Liver (tissue), 9 donors: ENCODE measurements around the gene GRAP. TPM values are rescaled to one million over a fixed set of nuclear protein-coding genes. Genes with fewer than 3 reads are reported as not detected.

Experiments used
- DNase-seq: peaks from one replicate; pipeline ENCODE4 v3.0.0-alpha.2; 2017; ENCODE audit warnings: low spot score
- H3K27ac ChIP-seq, 2 donors: one replicate each; pipeline ENCODE4 v1.7.0; 2013; ENCODE audit warnings: inconsistent platforms in 2 of 2, low read length in 2 of 2, control low read depth in 1 of 2, low read depth in 1 of 2, mild to moderate bottlenecking in 1 of 2
- H3K27me3 ChIP-seq, 4 donors: one replicate each; pipeline versions ENCODE4 v1.6.1 to v1.7.0; 2013; ENCODE audit warnings: low read length in 3 of 4, inconsistent platforms in 1 of 4, mild to moderate bottlenecking in 1 of 4, moderate library complexity in 1 of 4; ENCODE audit not compliant: control insufficient read depth in 4 of 4, insufficient read depth in 4 of 4
- H3K36me3 ChIP-seq, 4 donors: one replicate each; pipeline versions ENCODE4 v1.6.1 to v1.7.0; 2013; ENCODE audit warnings: low read length in 3 of 4, mild to moderate bottlenecking in 3 of 4, low read depth in 1 of 4, moderate library complexity in 1 of 4; ENCODE audit not compliant: control insufficient read depth in 4 of 4, insufficient read depth in 3 of 4
- H3K4me1 ChIP-seq, 4 donors: one replicate each; pipeline versions ENCODE4 v1.6.1 to v1.7.0; 2013; ENCODE audit warnings: low read length in 3 of 4, mild to moderate bottlenecking in 3 of 4, moderate library complexity in 1 of 4; ENCODE audit not compliant: control insufficient read depth in 4 of 4, insufficient read depth in 4 of 4
- H3K4me3 ChIP-seq, 3 donors: one replicate each; pipeline versions ENCODE4 v1.6.1 to v1.7.0; 2013; ENCODE audit warnings: low read length in 3 of 3, control low read depth in 1 of 3, low read depth in 1 of 3, mild to moderate bottlenecking in 1 of 3
- H3K9ac ChIP-seq, 2 donors: one replicate each; pipeline ENCODE4 v1.7.0; 2013; ENCODE audit warnings: low read length in 2 of 2, mild to moderate bottlenecking in 2 of 2, moderate library complexity in 2 of 2, control low read depth in 1 of 2, low read depth in 1 of 2
- H3K9me3 ChIP-seq, 4 donors: one replicate each; pipeline versions ENCODE4 v1.6.1 to v1.7.0; 2013; ENCODE audit warnings: low read length in 3 of 4; ENCODE audit not compliant: control insufficient read depth in 4 of 4
- FOXA1 ChIP-seq: IDR thresholded peaks from 2 replicates; pipeline ENCODE4 v1.6.1; 2016; ENCODE audit warnings: antibody characterized with exemption
- FOXA2 ChIP-seq: IDR thresholded peaks from 2 replicates; pipeline ENCODE4 v1.6.1; 2016; ENCODE audit warnings: antibody characterized with exemption
- GABPA ChIP-seq, 2 donors: IDR thresholded peaks in 1 of 2; conservative IDR thresholded peaks in 1 of 2; 2 replicates each; pipeline ENCODE4 v1.6.1; 2016; ENCODE audit warnings: antibody characterized with exemption in 2 of 2, mild to moderate bottlenecking in 1 of 2, moderate library complexity in 1 of 2
- HNF4A ChIP-seq, 2 donors: conservative IDR thresholded peaks; 2 replicates each; pipeline ENCODE4 v1.6.1; 2016; ENCODE audit warnings: antibody characterized with exemption in 2 of 2, mild to moderate bottlenecking in 2 of 2
- HNF4G ChIP-seq: IDR thresholded peaks from 2 replicates; pipeline ENCODE4 v1.6.1; 2016; ENCODE audit warnings: antibody characterized with exemption
- JUND ChIP-seq, 2 donors: IDR thresholded peaks; 2 replicates each; pipeline ENCODE4 v1.6.1; 2016; ENCODE audit warnings: antibody characterized with exemption in 2 of 2
- NR2F2 ChIP-seq: IDR thresholded peaks from 2 replicates; pipeline ENCODE4 v1.6.1; 2016; ENCODE audit warnings: antibody characterized with exemption
- RXRA ChIP-seq, 2 donors: IDR thresholded peaks; 2 replicates each; pipeline ENCODE4 v1.6.1; 2017 to 2018; ENCODE audit warnings: antibody characterized with exemption in 2 of 2, mild to moderate bottlenecking in 1 of 2
- SP1 ChIP-seq: IDR thresholded peaks from 2 replicates; pipeline ENCODE4 v1.6.1; 2018; ENCODE audit warnings: antibody characterized with exemption, mild to moderate bottlenecking
- TAF1 ChIP-seq: conservative IDR thresholded peaks from 2 replicates; pipeline ENCODE4 v1.6.1; 2016; ENCODE audit warnings: antibody characterized with exemption, mild to moderate bottlenecking
- YY1 ChIP-seq: IDR thresholded peaks from 2 replicates; pipeline ENCODE4 v1.6.1; 2016; ENCODE audit warnings: antibody characterized with exemption, mild to moderate bottlenecking
- WGBS: extraction: QIAGEN DNeasy Blood & Tissue Kit; methylation state at CpG from one replicate; pipeline ENCODE4 v1.1.7; 2013; 5-methylcytosine and 5-hydroxymethylcytosine counted together
- polyA plus RNA-seq, 2 donors: library from polyadenylated mRNA; stranded (reverse) in 1 of 2; unstranded in 1 of 2; fragments of 200-250 nt in 1 of 2; fragments of >200 nt in 1 of 2; fragmentation: Nextera tagmentation in 1 of 2; extraction: Ambion mirVana in 1 of 2; gene quantifications; one replicate each; pipeline versions ENCODE4 v1.2.1 to v1.2.3, GENCODE V29; 2013 to 2015
- total RNA-seq, 2 donors: library from RNA; depleted of rRNA; stranded (reverse); fragments of >200 nt; gene quantifications; one replicate each; pipeline ENCODE4 v1.2.3, GENCODE V29; 2014
- TF ChIP-seq, protein P1 (sequence below): IDR thresholded peaks from 2 replicates; pipeline ENCODE4 v1.6.1; 2016; ENCODE audit warnings: antibody characterized with exemption
- TF ChIP-seq, protein P2 (sequence below): IDR thresholded peaks from 2 replicates; pipeline ENCODE4 v1.6.1; 2016; ENCODE audit warnings: antibody characterized with exemption, mild to moderate bottlenecking
- TF ChIP-seq, protein P3 (sequence below): IDR thresholded peaks from 2 replicates; pipeline ENCODE4 v1.6.1; 2016; ENCODE audit warnings: antibody characterized with exemption
- donor health status: healthy.
- donor health status: healthy.
- donor health status: healthy.
- donor health status: healthy.
- donor health status: healthy.

The GRAP gene
- total and polyA plus RNA-seq, 4 donors = 1.2 to 6.5 (median 5.2) TPM

DNA sequence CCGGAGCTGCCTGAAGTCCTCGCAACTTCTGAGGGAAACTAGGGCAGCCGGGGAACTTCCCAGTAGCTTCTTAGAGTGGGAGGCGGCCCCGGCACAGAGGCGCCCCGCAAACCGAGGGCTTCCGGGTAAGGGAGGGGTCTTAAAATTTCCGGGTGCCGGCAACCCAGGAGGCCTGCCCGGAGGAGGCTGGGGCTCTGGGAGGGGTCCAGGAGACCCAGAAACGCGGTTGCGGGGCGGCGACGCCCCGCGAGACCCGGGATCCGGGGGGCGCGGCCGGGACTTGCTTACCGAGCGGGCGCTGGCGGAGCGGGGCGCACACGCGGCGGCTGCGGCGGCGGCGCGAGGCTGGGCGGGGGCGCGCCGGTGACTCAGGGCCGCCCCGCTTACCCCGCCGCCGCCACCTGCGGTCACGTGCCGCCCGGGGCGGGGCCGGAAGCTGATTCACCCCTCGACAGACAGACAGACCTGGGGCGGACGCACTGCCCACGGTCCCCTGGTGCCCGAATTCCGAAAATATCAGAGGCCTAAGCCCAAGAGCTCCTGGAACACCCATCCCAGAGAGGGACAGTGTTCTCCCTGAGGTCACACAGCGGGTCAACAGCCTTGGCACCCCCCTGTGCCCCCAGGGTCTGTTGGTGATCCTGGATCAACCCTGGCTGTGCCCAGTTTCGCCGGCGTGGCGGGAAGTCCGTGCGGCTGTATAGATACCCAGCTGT, 42.2 kb downstream of the GRAP start, which contains the start of gene FAM83G:
Gene FAM83G (minus strand): TSS at position 344 of the 716 bp plus-strand sequence. CDS start 723 bp downstream, outside the sequence.
- H3K27ac ChIP-seq = peak within 1 kb of the TSS; percentile 90 to 93
- peaks cover 0 to under 1% (median 0%) of the 10 kb centered on the region in 4 donors for H3K36me3 ChIP-seq
- peak within 1 kb of the TSS; percentile 34 to 63 for H3K9ac ChIP-seq
- peaks cover 7 to 60% (median 46%) of the 10 kb centered on the region in 4 donors for H3K4me1 ChIP-seq
- DNase-seq = peak; percentile 56
- TF ChIP-seq, protein P1, sequence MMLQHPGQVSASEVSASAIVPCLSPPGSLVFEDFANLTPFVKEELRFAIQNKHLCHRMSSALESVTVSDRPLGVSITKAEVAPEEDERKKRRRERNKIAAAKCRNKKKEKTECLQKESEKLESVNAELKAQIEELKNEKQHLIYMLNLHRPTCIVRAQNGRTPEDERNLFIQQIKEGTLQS = no peak
- TF ChIP-seq TAF1 = no peak
- peak in 1 of 2 donors; percentile 47 for TF ChIP-seq GABPA (IDR thresholded peaks at IDR 0.05 in 1 of 2, conservative IDR thresholded peaks at IDR 0.05 in 1 of 2)
- peak; percentile 15 for TF ChIP-seq SP1
- TF ChIP-seq, protein P2, sequence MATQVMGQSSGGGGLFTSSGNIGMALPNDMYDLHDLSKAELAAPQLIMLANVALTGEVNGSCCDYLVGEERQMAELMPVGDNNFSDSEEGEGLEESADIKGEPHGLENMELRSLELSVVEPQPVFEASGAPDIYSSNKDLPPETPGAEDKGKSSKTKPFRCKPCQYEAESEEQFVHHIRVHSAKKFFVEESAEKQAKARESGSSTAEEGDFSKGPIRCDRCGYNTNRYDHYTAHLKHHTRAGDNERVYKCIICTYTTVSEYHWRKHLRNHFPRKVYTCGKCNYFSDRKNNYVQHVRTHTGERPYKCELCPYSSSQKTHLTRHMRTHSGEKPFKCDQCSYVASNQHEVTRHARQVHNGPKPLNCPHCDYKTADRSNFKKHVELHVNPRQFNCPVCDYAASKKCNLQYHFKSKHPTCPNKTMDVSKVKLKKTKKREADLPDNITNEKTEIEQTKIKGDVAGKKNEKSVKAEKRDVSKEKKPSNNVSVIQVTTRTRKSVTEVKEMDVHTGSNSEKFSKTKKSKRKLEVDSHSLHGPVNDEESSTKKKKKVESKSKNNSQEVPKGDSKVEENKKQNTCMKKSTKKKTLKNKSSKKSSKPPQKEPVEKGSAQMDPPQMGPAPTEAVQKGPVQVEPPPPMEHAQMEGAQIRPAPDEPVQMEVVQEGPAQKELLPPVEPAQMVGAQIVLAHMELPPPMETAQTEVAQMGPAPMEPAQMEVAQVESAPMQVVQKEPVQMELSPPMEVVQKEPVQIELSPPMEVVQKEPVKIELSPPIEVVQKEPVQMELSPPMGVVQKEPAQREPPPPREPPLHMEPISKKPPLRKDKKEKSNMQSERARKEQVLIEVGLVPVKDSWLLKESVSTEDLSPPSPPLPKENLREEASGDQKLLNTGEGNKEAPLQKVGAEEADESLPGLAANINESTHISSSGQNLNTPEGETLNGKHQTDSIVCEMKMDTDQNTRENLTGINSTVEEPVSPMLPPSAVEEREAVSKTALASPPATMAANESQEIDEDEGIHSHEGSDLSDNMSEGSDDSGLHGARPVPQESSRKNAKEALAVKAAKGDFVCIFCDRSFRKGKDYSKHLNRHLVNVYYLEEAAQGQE = no peak
- TF ChIP-seq HNF4G = no peak
- TF ChIP-seq, protein P3, sequence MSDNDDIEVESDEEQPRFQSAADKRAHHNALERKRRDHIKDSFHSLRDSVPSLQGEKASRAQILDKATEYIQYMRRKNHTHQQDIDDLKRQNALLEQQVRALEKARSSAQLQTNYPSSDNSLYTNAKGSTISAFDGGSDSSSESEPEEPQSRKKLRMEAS = no peak
- TF ChIP-seq FOXA1 = no peak
- TF ChIP-seq NR2F2 = no peak
- TF ChIP-seq RXRA (IDR thresholded peaks at IDR 0.05) = peak in 1 of 2 donors; percentile 25
- peak in 1 of 2 donors; percentile 47 for TF ChIP-seq JUND (IDR thresholded peaks at IDR 0.05)
- H3K27me3 ChIP-seq = no peaks in the 10 kb centered on the region
- peak within 1 kb of the TSS; percentile 71 to 86 (median 78) for H3K4me3 ChIP-seq
- 3% methylated on average over 67 of the region's 67 CpGs for WGBS
- H3K9me3 ChIP-seq = no peaks in the 10 kb centered on the region

DNA sequence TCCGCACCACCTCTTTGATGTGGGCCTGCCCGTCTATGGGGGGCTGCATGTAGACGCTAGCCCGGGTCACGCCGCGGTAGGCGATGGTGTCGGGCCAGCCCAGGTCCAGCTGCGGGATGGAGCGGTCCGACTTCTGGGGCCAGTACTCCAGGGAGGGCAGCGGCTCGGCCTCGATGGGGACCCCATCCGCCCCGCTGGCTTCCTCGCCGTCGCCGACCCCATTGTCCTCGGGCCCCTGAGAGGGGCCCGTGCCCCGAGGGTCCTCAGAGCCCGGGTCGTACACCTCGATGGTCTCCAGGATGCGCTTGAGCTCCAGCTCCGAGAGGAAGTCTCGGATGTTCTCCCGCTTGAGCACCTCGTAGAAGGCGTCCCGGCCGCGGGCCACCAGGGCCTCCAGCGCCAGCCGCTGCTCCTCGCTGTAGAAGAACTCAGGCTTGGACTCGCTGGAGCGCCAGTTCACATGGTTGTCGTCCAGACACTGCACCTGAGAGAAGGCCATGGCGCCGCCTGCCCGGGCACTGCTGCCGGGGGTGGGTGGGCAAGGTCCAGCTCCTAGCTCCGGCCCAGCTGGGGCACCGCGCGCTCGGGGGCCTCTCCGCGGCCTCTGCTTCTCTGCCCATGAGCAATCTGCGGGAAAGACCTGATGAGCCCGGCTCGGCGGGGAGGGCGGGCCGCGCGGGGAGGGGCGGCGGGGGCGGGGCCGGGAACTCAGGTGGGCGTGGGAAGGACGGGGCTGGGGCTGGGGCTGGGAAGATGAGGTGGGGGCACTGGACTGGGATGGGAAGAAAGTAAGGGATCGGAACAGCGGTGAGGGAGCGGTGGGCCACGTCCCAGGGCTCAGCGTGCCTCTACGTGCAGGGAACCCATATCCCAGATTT, 43.0 kb downstream of the GRAP start:
- 13% methylated on average over 73 of the region's 73 CpGs for WGBS
- peak; percentile 68 for DNase-seq
- peaks cover 7 to 60% (median 46%) of the 10 kb centered on the region in 4 donors for H3K4me1 ChIP-seq

More for the DNA sequence above, 43.0 kb downstream of the GRAP start:
- TF ChIP-seq, protein P3 = no peak
- TF ChIP-seq, protein P1 = no peak
- TF ChIP-seq HNF4A (conservative IDR thresholded peaks at IDR 0.05) = no peak
- TF ChIP-seq FOXA2 = no peak
- TF ChIP-seq TAF1 = no peak
- peak; percentile 18 for TF ChIP-seq YY1
- TF ChIP-seq SP1 = no peak
- Histone ChIP-seq H3K9me3 (no peaks in the 10 kb centered on the region), H3K36me3 (peaks cover 0 to 2% (median 0%) of the 10 kb centered on the region in 4 donors), H3K27me3 (no peaks in the 10 kb centered on the region), H3K9ac (peak overlapping the region; percentile 34 to 63), H3K27ac (peak overlapping the region; percentile 90 to 93), H3K4me3 (peak overlapping the region; percentile 71 to 86 (median 78))
